PC-9 (cell line): ENCODE measurements around the gene TMEM135. TPM values are rescaled to one million over a fixed set of nuclear protein-coding genes. Genes with fewer than 3 reads are reported as not detected.

Source experiments
- BruUV-seq: library from RNA; stranded (reverse); fragments of 400-500 nt; replicated peaks from 2 replicates; lab custom pipeline; 2021; lab: Mats Ljungman, UMichigan
- CTCF ChIA-PET: fragments of 300-600 bp; sonication (Branson Sonifier 250); formaldehyde crosslinking; loops from one replicate; lab custom pipeline; 2022; ENCODE audit warnings: antibody characterized with exemption; lab: Charles Lee
- POLR2A ChIA-PET: fragments of 300-600 bp; sonication (Branson Sonifier 250); formaldehyde crosslinking; loops from one replicate; lab custom pipeline; 2022; ENCODE audit warnings: antibody characterized with exemption; ENCODE audit not compliant: unreplicated experiment; lab: Charles Lee
- DNase-seq, 2 experiments: peaks; one replicate each; pipeline versions ENCODE4 v3.0.0 to v3.0.0-alpha.2; 2015 to 2022; ENCODE audit warnings: mixed read lengths in 1 of 2
- H2AFZ ChIP-seq: fragments of 200-600 bp; sonication (generic); 2 replicates; pipeline ENCODE4 v1.8.1; 2017; ENCODE audit warnings: antibody characterized with exemption
- H3F3A ChIP-seq: fragments of 200-600 bp; sonication (generic); 2 replicates; pipeline ENCODE4 v1.8.1; 2017; ENCODE audit warnings: antibody characterized with exemption, mild to moderate bottlenecking, low read depth; ENCODE audit not compliant: insufficient read depth
- H3K27ac ChIP-seq: fragments of 200-600 bp; sonication (generic); 2 replicates; pipeline ENCODE4 v1.6.1; 2016; ENCODE audit warnings: mixed run types
- H3K27me3 ChIP-seq: fragments of 200-600 bp; sonication (generic); 2 replicates; pipeline ENCODE4 v1.6.1; 2016; ENCODE audit warnings: low read depth, mixed run types; ENCODE audit not compliant: insufficient read depth
- H3K36me3 ChIP-seq: fragments of 200-600 bp; sonication (generic); 2 replicates; pipeline ENCODE4 v1.6.1; 2016; ENCODE audit warnings: low read depth, mixed run types
- H3K4me1 ChIP-seq: fragments of 200-600 bp; sonication (generic); replicated peaks from 2 replicates; pipeline ENCODE4 v1.6.1; 2016; ENCODE audit warnings: mixed run types; ENCODE audit not compliant: insufficient read depth
- H3K4me2 ChIP-seq: fragments of 200-600 bp; sonication (generic); 2 replicates; pipeline ENCODE4 v1.6.1; 2017; ENCODE audit warnings: mixed run types
- H3K4me3 ChIP-seq: fragments of 200-600 bp; sonication (generic); 2 replicates; pipeline ENCODE4 v1.6.1; 2016; ENCODE audit warnings: mixed run types
- H3K79me2 ChIP-seq: fragments of 200-600 bp; sonication (generic); 2 replicates; pipeline ENCODE4 v1.6.1; 2017; ENCODE audit warnings: low read depth, mixed run types
- H3K9me2 ChIP-seq: fragments of 200-600 bp; sonication (generic); 2 replicates; pipeline ENCODE4 v1.8.1; 2017; ENCODE audit warnings: mild to moderate bottlenecking; ENCODE audit not compliant: insufficient read depth
- H3K9me3 ChIP-seq: fragments of 200-600 bp; sonication (generic); 2 replicates; pipeline ENCODE4 v1.8.1; 2016; ENCODE audit warnings: low read depth; ENCODE audit not compliant: insufficient read depth
- H4K20me1 ChIP-seq: fragments of 200-600 bp; sonication (generic); 2 replicates; pipeline ENCODE4 v1.8.1; 2017; ENCODE audit not compliant: insufficient read depth
- EZH2 ChIP-seq: fragments of 200-600 bp; sonication (generic); IDR thresholded peaks from 2 replicates; pipeline ENCODE4 v1.8.0; 2017; ENCODE audit warnings: antibody characterized with exemption, low read depth
- intact Hi-C: fragments of 100-400 bp; cut with micrococcal nuclease; formaldehyde crosslinking; loops from one replicate; pipeline ENCODE4 v1.10.0; 2022; ENCODE audit not compliant: unreplicated experiment
- total RNA-seq: library from RNA; stranded (reverse); gene quantifications from 2 replicates; pipeline ENCODE4 v1.2.3, GENCODE V29; 2021
- TF ChIP-seq, protein P1 (sequence below): fragments of 200-600 bp; sonication (generic); conservative IDR thresholded peaks from 2 replicates; pipeline ENCODE4 v1.6.1; 2017; ENCODE audit warnings: mixed run types, antibody characterized with exemption, mild to moderate bottlenecking, moderate library complexity

TMEM135 gene
- total RNA-seq, 1 experiment from 2014 or later = 42.0 TPM

DNA sequence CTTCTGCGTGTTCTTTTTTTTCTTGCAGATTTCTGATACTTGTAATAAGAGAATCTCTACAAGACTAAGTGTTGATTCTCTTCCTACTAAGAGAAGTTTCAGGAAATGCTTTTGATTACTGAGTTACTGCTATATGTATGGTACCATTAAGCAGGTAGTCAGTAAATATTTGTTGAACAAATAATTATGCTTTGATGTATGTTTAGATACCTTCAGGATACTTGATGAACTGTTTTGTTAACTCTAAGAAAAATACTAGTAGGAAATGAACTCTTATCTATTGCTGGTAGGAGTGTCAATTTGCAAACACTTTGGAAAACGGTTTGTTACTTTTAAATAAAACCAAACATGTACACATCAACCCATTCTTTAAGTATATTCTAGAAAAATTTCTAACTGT lies 90.6 kb downstream of the TMEM135 start:
- Histone ChIP-seq H3K79me2 (0 out of 2 replicates have a peak, but pooled peaks cover 13% of the 10 kb centered on the region), H3K36me3 (peaks cover 5% of the 10 kb centered on the region; the same call in 1 of the 2 replicates), H3K27ac (no peak overlapping the region), H3K4me1 (no peaks in the 10 kb centered on the region), H3K4me3 (no peak overlapping the region), H3K27me3 (no peaks in the 10 kb centered on the region), H3K9me3 (no peaks in the 10 kb centered on the region), H4K20me1 (peaks cover 6% of the 10 kb centered on the region; the same call in 1 of the 2 replicates), H3K4me2 (no peak overlapping the region), H2AFZ (no peak overlapping the region), H3K9me2 (no peaks in the 10 kb centered on the region), H3F3A (peaks cover 9% of the 10 kb centered on the region; the same call in 1 of the 2 replicates)
- no peak for DNase-seq
- POLR2A ChIA-PET = no interaction called here
- TF ChIP-seq EZH2 = no peak
- TF ChIP-seq, protein P1, sequence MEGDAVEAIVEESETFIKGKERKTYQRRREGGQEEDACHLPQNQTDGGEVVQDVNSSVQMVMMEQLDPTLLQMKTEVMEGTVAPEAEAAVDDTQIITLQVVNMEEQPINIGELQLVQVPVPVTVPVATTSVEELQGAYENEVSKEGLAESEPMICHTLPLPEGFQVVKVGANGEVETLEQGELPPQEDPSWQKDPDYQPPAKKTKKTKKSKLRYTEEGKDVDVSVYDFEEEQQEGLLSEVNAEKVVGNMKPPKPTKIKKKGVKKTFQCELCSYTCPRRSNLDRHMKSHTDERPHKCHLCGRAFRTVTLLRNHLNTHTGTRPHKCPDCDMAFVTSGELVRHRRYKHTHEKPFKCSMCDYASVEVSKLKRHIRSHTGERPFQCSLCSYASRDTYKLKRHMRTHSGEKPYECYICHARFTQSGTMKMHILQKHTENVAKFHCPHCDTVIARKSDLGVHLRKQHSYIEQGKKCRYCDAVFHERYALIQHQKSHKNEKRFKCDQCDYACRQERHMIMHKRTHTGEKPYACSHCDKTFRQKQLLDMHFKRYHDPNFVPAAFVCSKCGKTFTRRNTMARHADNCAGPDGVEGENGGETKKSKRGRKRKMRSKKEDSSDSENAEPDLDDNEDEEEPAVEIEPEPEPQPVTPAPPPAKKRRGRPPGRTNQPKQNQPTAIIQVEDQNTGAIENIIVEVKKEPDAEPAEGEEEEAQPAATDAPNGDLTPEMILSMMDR = no peak
- BruUV-seq = no TSS peak
- CTCF ChIA-PET = no interaction called here
- intact Hi-C loops = no loop called here

DNA sequence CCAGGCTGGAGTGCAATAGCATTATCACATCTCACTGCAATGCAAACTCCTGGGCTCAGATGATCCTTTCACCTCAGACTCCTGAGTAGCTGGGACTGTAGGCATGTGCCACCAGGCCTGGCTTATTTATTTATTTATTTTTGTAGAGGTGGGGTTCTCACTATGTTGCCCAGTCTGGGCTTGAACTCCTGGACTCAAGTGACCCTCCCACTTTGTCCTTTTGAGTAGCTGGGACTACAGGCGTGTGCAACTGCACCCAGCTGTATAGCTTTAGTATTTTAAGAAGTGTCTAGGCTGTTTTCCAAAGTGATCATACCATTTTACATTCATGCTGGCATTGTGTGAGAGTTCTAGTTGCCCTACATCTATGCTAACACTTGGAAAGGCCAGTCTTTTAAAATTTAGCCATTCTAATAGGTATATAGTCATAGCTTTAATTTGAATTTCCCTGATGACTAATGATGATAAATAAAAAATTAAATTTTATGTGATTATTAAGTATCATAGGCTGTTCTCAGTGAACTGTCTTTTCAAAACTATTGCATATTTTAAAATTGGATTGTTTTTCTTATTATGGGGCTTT lies 96.9 kb downstream of the TMEM135 start:
- Histone ChIP-seq H3K36me3 (peaks cover 5% of the 10 kb centered on the region; the same call in 1 of the 2 replicates), H3K4me2 (no peak overlapping the region), H4K20me1 (peaks cover 3% of the 10 kb centered on the region), H3K4me3 (no peak overlapping the region), H2AFZ (no peak overlapping the region), H3K9me2 (0 out of 2 replicates have a peak, but pooled peaks cover 5% of the 10 kb centered on the region), H3K9me3 (peaks cover 13% of the 10 kb centered on the region), H3K79me2 (peaks cover 18% of the 10 kb centered on the region; the same call in 1 of the 2 replicates), H3F3A (no peaks in the 10 kb centered on the region), H3K27ac (no peak overlapping the region), H3K4me1 (no peaks in the 10 kb centered on the region), H3K27me3 (no peaks in the 10 kb centered on the region)
- CTCF ChIA-PET = no interaction called here
- no peak for DNase-seq
- no TSS peak for BruUV-seq
- TF ChIP-seq, protein P1 = no peak
- TF ChIP-seq EZH2 = no peak
- intact Hi-C loops = no loop called here
- POLR2A ChIA-PET = no interaction called here

- no peak overlapping the region for H3K4me2 ChIP-seq
- H4K20me1 ChIP-seq = peaks cover 3% of the 10 kb centered on the region
- H3K9me2 ChIP-seq = 0 out of 2 replicates have a peak, but pooled peaks cover 5% of the 10 kb centered on the region
- H3K79me2 ChIP-seq = peaks cover 18% of the 10 kb centered on the region; the same call in 1 of the 2 replicates
- H2AFZ ChIP-seq = no peak overlapping the region
- DNase-seq = no peak
- H3K27ac ChIP-seq = no peak overlapping the region
- H3K4me1 ChIP-seq = no peaks in the 10 kb centered on the region
- peaks cover 14% of the 10 kb centered on the region for H3K9me3 ChIP-seq
- ChIA-PET POLR2A (no interaction called here), CTCF (no interaction called here)
- no peaks in the 10 kb centered on the region for H3K27me3 ChIP-seq
- H3F3A ChIP-seq = no peaks in the 10 kb centered on the region
- intact Hi-C loops = no loop called here
- no peak for TF ChIP-seq EZH2
- TF ChIP-seq, protein P1 = no peak
- BruUV-seq = no TSS peak
- peaks cover 5% of the 10 kb centered on the region; the same call in 1 of the 2 replicates for H3K36me3 ChIP-seq
- no peak overlapping the region for H3K4me3 ChIP-seq
Observed at GRCh38 chr11:87136236-87136635, 98.5 kb downstream of the TMEM135 start.
